Measurements from ENCODE around the gene SLC22A17. TPM values are rescaled to one million over a fixed set of nuclear protein-coding genes. Genes with fewer than 3 reads are reported as not detected.

The SLC22A17 gene
- total RNA-seq, 1 experiment from 2014 or later: 42.3 TPM

GRCh38 chr14:23299211-23299957 is 53.3 kb downstream of the SLC22A17 start (continued):
- no peak for TF ChIP-seq RORB (CRISPR knock-in tag; IDR thresholded peaks at IDR 0.05)
- no peak for TF ChIP-seq TCF7 (CRISPR knock-in tag; IDR thresholded peaks at IDR 0.05; ENCODE audit: low read depth)
- TF ChIP-seq ATF6 (CRISPR knock-in tag; IDR thresholded peaks at IDR 0.05): no peak
- no peak for TF ChIP-seq ESRRA (CRISPR knock-in tag; IDR thresholded peaks at IDR 0.05; ENCODE audit: borderline replicate concordance)

GRCh38 chr14:23297611-23298277 is 54.9 kb downstream of the SLC22A17 start:
- POLR2A ChIA-PET: no interaction called here
- CTCF ChIA-PET: interaction anchor here (1.0 to 2.6 kb wide), 6 partner anchors 11 to 229 kb away, joined by 3 to 16 read pairs (median 4); partner anchors contain the start of genes HOMEZ and PABPN1
- ATAC-seq (no peak), DNase-seq (ENCODE audit: low spot score) (no peak)
- TF ChIP-seq FOXP4 (CRISPR knock-in tag; IDR thresholded peaks at IDR 0.05) (no peak), ESRRA (CRISPR knock-in tag; IDR thresholded peaks at IDR 0.05; ENCODE audit: borderline replicate concordance) (no peak), CDX4 (CRISPR knock-in tag; IDR thresholded peaks at IDR 0.05; ENCODE audit: borderline replicate concordance) (no peak), OVOL2 (CRISPR knock-in tag; IDR thresholded peaks at IDR 0.05; ENCODE audit: borderline replicate concordance) (no peak), ZNF232 (CRISPR knock-in tag; IDR thresholded peaks at IDR 0.05) (no peak), IRF2 (CRISPR knock-in tag; IDR thresholded peaks at IDR 0.05; ENCODE audit: borderline replicate concordance, low read depth) (no peak), MLX (CRISPR knock-in tag; IDR thresholded peaks at IDR 0.05) (no peak), PRRX2 (CRISPR knock-in tag; IDR thresholded peaks at IDR 0.05) (no peak)
- Mint-ChIP-seq H3K9me3 (no peaks in the 10 kb centered on the region), H3K4me3 (no peak overlapping the region), H3K27me3 (ENCODE audit: low read depth) (peaks cover 84% of the 10 kb centered on the region), H3K36me3 (peaks cover 5% of the 10 kb centered on the region), H3K27ac (no peak overlapping the region), H3K4me1 (peaks cover 20% of the 10 kb centered on the region)

- Mint-ChIP-seq H3K4me3 (no peak overlapping the region), H3K27ac (no peak overlapping the region), H3K4me1 (peaks cover 20% of the 10 kb centered on the region), H3K36me3 (peaks cover 5% of the 10 kb centered on the region), H3K9me3 (no peaks in the 10 kb centered on the region), H3K27me3 (ENCODE audit: low read depth) (peaks cover 87% of the 10 kb centered on the region)
- ATAC-seq (no peak), DNase-seq (ENCODE audit: low spot score) (no peak)
- TF ChIP-seq SOX15 (CRISPR knock-in tag; IDR thresholded peaks at IDR 0.05) (no peak), STAT6 (CRISPR knock-in tag; conservative IDR thresholded peaks at IDR 0.05; ENCODE audit: low read depth) (no peak), ZNF219 (CRISPR knock-in tag; IDR thresholded peaks at IDR 0.05; ENCODE audit: borderline replicate concordance) (no peak), HMGXB4 (CRISPR knock-in tag; IDR thresholded peaks at IDR 0.05) (no peak), USF2 (CRISPR knock-in tag; IDR thresholded peaks at IDR 0.05) (no peak), OVOL2 (CRISPR knock-in tag; IDR thresholded peaks at IDR 0.05; ENCODE audit: borderline replicate concordance) (no peak), ZNF121 (CRISPR knock-in tag; IDR thresholded peaks at IDR 0.05) (no peak), TP53 (CRISPR knock-in tag; IDR thresholded peaks at IDR 0.05) (no peak), ELF4 (CRISPR knock-in tag; IDR thresholded peaks at IDR 0.05; ENCODE audit: low read depth) (no peak), JAZF1 (CRISPR knock-in tag; IDR thresholded peaks at IDR 0.05) (no peak), TEAD4 (CRISPR knock-in tag; IDR thresholded peaks at IDR 0.05) (no peak)
- CTCF ChIA-PET: interaction anchor here (1.0 to 2.6 kb wide), 4 partner anchors 11 to 228 kb away, joined by 3 to 16 read pairs (median 4); partner anchors contain the start of genes HOMEZ and PABPN1
- POLR2A ChIA-PET: no interaction called here
These were observed 55.6 kb downstream of the SLC22A17 start for GRCh38 chr14:23297096-23297495.
